Activated T-helper 1 cell treated with anti-CD3 and anti-CD28 coated beads, Interleukin-12 subunit alpha, Interleukin-12 subunit beta, Interleukin-2, Interleukin-4 antibody, amounts not matched to agents 30 ng/mL and 10 ng/mL and 1 ng/mL, durations not matched to agents 14 hours and 24 hours and 36 hours (primary cell): ENCODE data around the gene FUT9. TPM values are rescaled to one million over a fixed set of nuclear protein-coding genes. Genes with fewer than 3 reads are reported as not detected.

Experiments used
- DNase-seq: peaks from one replicate; pipeline ENCODE4 v3.0.0; 2021; ENCODE audit warnings: low spot score
- H3K27ac Mint-ChIP-seq: one replicate; pipeline ENCODE4 v1.8.0; 2021; ENCODE audit warnings: mild to moderate bottlenecking, mixed read lengths
- H3K27me3 Mint-ChIP-seq: one replicate; pipeline ENCODE4 v1.8.0; 2022; ENCODE audit warnings: mild to moderate bottlenecking, moderate library complexity, mixed read lengths; ENCODE audit not compliant: insufficient read depth
- H3K36me3 Mint-ChIP-seq: one replicate; pipeline ENCODE4 v1.8.0; 2021; ENCODE audit warnings: low read depth, mixed read lengths
- H3K4me1 Mint-ChIP-seq: one replicate; pipeline ENCODE4 v1.8.0; 2021; ENCODE audit warnings: low read depth, mixed read lengths
- H3K4me3 Mint-ChIP-seq: one replicate; pipeline ENCODE4 v1.8.0; 2021; ENCODE audit warnings: mild to moderate bottlenecking, moderate library complexity, mixed read lengths
- H3K9me3 Mint-ChIP-seq: one replicate; pipeline ENCODE4 v1.8.0; 2021; ENCODE audit warnings: mixed read lengths
- intact Hi-C: fragments of 100-400 bp; cut with micrococcal nuclease; formaldehyde crosslinking; loops from one replicate; pipeline ENCODE4 v1.15.1; 2024
- total RNA-seq: library from RNA; stranded (reverse); gene quantifications from 2 replicates; pipeline ENCODE4 v1.2.3, GENCODE V29; 2022

The FUT9 gene
- total RNA-seq, 1 donor from 2014 or later, result not detected

DNA sequence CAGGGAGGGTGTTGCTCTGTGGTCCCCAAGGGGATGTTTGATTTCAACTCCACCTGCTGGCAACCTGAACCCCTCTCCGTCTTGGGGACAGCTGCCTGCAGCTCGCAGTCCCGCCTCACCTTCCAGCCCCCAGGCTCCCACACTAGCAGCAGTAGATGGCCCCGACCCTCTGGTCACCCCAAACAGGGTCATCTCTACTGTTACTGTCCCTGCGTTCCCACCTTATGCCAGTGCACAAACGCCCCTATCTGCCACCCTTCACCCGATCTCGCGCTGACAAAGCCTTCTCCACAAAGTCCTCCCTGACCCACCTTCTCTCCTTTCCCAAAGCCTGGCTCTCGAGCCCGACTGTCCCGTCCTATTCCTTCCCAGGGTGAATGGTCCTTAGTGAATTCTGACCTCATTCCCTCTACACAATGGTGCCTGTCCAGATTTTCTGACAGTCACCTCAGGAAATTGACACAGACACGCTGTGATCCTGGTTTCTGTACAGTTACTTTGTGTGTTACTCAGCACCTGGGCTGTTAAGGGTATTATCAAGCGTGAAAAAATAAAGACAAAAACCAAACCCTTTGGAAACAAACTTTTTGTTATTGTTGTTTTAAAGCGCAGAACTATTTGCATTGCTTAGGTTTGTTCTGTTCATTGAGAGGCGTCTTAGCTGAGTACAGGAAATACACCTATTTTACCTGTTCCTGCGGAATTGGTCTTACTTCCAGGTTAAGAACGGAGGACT, 728 bp downstream of the FUT9 start:
- H3K4me3 Mint-ChIP-seq, result no peak overlapping the region

DNA sequence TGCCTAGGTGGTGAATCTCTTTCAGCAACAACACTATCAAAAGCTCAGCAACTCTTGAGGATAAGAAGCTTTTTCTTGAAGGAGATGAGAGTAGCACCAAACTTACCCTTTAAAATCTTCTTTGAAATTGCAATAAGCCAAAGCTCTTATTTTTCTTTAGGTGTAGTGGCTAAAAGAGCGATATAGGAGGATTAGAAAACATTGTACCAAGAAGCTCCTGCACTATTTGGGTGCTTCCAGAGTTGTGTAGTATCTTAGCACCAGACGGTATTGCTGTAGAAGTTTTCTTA, 1.2 kb downstream of the FUT9 start:
- Mint-ChIP-seq H3K4me3 (no peak overlapping the region), H3K36me3 (no peaks in the 10 kb centered on the region)
- intact Hi-C loops, result no loop called here

More for the DNA sequence above, 728 bp downstream of the FUT9 start:
- Mint-ChIP-seq H3K4me1 (no peaks in the 10 kb centered on the region), H3K27ac (no peak overlapping the region), H3K9me3 (no peaks in the 10 kb centered on the region), H3K27me3 (peaks cover 23% of the 10 kb centered on the region), H3K36me3 (no peaks in the 10 kb centered on the region)
- no peak for DNase-seq
- intact Hi-C loops, result no loop called here

DNA sequence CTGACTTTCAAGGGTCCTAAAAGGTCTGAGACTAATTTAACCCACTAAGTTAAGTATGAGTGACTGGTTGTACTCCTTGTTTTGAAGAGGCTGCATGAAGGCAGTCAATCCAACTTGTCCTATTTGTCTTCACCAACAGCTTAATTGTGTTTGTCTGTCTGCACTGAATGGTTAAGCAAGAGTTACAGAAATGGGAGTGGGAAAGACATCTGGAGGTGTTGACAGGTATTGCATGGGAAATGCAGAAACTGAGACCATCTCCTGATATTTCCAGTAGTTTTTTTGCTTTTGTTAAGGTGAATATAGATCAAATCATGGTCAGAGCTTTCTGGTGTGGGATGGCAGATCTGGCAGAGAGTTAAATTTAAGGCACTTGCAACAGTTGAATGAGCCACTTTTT, 6.5 kb downstream of the FUT9 start:
- DNase-seq, result no peak
- Mint-ChIP-seq H3K4me1 (no peaks in the 10 kb centered on the region), H3K9me3 (no peaks in the 10 kb centered on the region), H3K4me3 (no peak overlapping the region), H3K27ac (no peak overlapping the region), H3K27me3 (peaks cover 6% of the 10 kb centered on the region), H3K36me3 (no peaks in the 10 kb centered on the region)
- intact Hi-C loops, result no loop called here

More for the DNA sequence above, 1.2 kb downstream of the FUT9 start:
- DNase-seq, result no peak
- Mint-ChIP-seq H3K9me3 (no peaks in the 10 kb centered on the region), H3K4me1 (no peaks in the 10 kb centered on the region), H3K27ac (no peak overlapping the region), H3K27me3 (peaks cover 23% of the 10 kb centered on the region)

DNA sequence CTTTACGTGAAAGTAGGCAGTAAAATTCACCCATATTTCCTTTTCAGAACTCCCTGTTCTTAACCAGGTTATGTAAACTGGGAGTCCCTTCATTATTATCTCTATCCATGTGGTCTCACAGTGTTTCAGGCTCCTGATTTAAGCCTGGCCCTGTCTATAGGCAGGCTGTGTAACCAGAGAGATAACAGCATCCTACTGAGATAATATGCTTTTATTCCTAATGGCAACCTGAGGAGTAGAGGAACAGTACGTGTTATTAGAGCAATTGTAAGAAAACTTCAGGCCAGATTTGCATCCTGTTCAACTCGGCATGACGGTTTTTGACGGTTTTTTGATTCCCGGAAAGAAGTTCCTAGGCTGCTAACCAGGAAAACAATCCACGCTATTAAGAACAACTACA, 16.9 kb downstream of the FUT9 start:
- H3K27me3 Mint-ChIP-seq, result no peaks in the 10 kb centered on the region
- no peaks in the 10 kb centered on the region for H3K4me1 Mint-ChIP-seq
- no peaks in the 10 kb centered on the region for H3K36me3 Mint-ChIP-seq
- H3K4me3 Mint-ChIP-seq, result no peak overlapping the region
- no peak for DNase-seq
- intact Hi-C loops, result no loop called here
- no peak overlapping the region for H3K27ac Mint-ChIP-seq
- no peaks in the 10 kb centered on the region for H3K9me3 Mint-ChIP-seq

DNA sequence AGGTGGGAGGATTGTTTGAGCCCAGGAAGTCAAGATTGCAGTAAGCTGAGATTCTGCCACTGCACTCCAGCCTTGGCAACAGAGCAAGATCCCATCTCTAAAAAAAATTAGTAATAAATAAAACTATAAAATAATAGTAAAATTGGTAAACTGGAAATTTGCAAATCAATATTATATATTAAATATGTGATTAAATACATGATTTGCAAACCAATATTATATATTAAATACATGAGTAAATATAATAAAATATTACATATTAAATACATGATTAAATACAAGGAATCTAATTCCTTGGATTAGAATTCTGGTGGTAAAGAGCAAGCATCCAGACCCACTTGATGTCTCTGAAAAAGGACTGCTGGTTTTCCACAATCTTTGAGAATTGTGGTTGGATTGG, 35.8 kb downstream of the FUT9 start:
- DNase-seq, result no peak
- H3K4me3 Mint-ChIP-seq, result no peak overlapping the region
- H3K36me3 Mint-ChIP-seq, result no peaks in the 10 kb centered on the region
- H3K27ac Mint-ChIP-seq, result no peak overlapping the region
- H3K4me1 Mint-ChIP-seq, result no peaks in the 10 kb centered on the region
- no peaks in the 10 kb centered on the region for H3K9me3 Mint-ChIP-seq
- intact Hi-C loops, result no loop called here
- H3K27me3 Mint-ChIP-seq, result no peaks in the 10 kb centered on the region

- Mint-ChIP-seq H3K4me3 (no peak overlapping the region), H3K4me1 (no peaks in the 10 kb centered on the region), H3K9me3 (no peaks in the 10 kb centered on the region), H3K36me3 (no peaks in the 10 kb centered on the region), H3K27me3 (no peaks in the 10 kb centered on the region), H3K27ac (no peak overlapping the region)
- intact Hi-C loops, result no loop called here
- DNase-seq, result no peak
Observed at GRCh38 chr6:96058082-96058481, 42.3 kb downstream of the FUT9 start.

GRCh38 chr6:96059586-96059985, 43.8 kb downstream of the FUT9 start:
- H3K27me3 Mint-ChIP-seq, result no peaks in the 10 kb centered on the region
- H3K4me1 Mint-ChIP-seq, result no peaks in the 10 kb centered on the region

DNA sequence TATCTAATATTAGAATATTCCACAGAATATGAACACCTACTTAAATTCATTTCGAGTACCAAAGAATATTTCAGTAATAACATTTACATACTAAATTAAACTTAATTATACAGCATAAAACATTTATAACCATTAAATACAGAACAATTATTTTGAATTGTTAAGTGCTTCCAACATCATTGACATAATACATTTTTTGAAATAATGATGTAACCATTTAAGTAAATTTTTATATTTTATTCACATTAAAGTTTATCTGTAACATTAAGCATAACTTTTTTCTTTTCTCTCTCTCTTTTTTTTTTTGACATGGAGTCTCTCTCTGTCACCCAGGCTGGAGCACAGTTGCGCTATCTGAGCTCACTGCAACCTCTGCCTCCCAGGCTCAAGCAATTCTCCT, 44.5 kb downstream of the FUT9 start:
- H3K27ac Mint-ChIP-seq, result no peak overlapping the region
- no peaks in the 10 kb centered on the region for H3K36me3 Mint-ChIP-seq
- H3K4me1 Mint-ChIP-seq, result no peaks in the 10 kb centered on the region
- no peaks in the 10 kb centered on the region for H3K9me3 Mint-ChIP-seq
- H3K27me3 Mint-ChIP-seq, result no peaks in the 10 kb centered on the region
- intact Hi-C loops, result no loop called here
- H3K4me3 Mint-ChIP-seq, result no peak overlapping the region
- no peak for DNase-seq

More at GRCh38 chr6:96059586-96059985, 43.8 kb downstream of the FUT9 start:
- no peaks in the 10 kb centered on the region for H3K9me3 Mint-ChIP-seq
- H3K27ac Mint-ChIP-seq, result no peak overlapping the region
- H3K36me3 Mint-ChIP-seq, result no peaks in the 10 kb centered on the region
- intact Hi-C loops, result no loop called here
- DNase-seq, result no peak
- no peak overlapping the region for H3K4me3 Mint-ChIP-seq

- intact Hi-C loops, result no loop called here
- no peaks in the 10 kb centered on the region for H3K36me3 Mint-ChIP-seq
- no peaks in the 10 kb centered on the region for H3K27me3 Mint-ChIP-seq
- H3K4me1 Mint-ChIP-seq, result no peaks in the 10 kb centered on the region
- H3K27ac Mint-ChIP-seq, result no peak overlapping the region
- DNase-seq, result no peak
- H3K9me3 Mint-ChIP-seq, result no peaks in the 10 kb centered on the region
- H3K4me3 Mint-ChIP-seq, result no peak overlapping the region
Observed at GRCh38 chr6:96065213-96065612, 49.4 kb downstream of the FUT9 start.

DNA sequence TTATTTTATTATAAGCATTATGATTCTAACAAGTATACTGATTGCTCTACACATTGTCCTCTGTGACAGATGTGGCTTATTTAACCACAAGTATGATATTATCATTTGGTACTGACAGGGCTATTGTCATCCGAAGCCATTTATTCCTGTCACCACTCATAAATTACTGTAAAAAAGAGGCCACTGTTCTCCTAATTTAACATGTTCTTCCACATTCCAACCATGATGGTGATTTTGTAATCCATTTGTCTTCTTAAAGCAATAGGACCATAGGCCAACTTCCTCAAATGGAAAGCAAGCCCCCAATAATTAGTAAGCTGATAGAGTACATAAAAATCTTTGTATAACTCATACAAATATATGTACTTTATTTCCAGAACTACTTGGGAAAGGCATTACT, 50.6 kb downstream of the FUT9 start:
- Mint-ChIP-seq H3K4me3 (no peak overlapping the region), H3K9me3 (no peaks in the 10 kb centered on the region)
- DNase-seq, result no peak

DNA sequence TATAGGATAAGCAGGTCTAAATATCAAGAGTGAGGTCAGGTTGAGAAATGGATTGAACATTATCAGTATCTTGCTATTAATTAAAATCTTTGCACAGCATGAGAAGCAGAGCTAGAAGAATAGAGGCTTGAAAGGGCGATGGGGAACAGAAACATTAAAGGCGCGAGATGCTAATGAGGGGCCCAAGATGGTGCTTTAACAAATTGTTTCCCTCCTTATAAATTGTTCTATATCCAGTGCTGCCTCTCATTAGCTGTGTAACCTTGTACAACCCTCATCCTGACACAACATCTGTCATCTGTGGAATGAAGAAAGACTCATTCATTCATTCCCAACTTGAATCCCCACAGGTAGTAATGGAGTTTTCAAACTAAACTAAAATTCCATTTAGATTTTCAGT, 57.8 kb downstream of the FUT9 start:
- Mint-ChIP-seq H3K4me1 (no peaks in the 10 kb centered on the region), H3K4me3 (no peak overlapping the region), H3K27ac (no peak overlapping the region), H3K36me3 (no peaks in the 10 kb centered on the region), H3K9me3 (no peaks in the 10 kb centered on the region), H3K27me3 (no peaks in the 10 kb centered on the region)
- intact Hi-C loops, result no loop called here
- no peak for DNase-seq

More for the DNA sequence above, 50.6 kb downstream of the FUT9 start:
- Mint-ChIP-seq H3K4me1 (no peaks in the 10 kb centered on the region), H3K27me3 (no peaks in the 10 kb centered on the region), H3K27ac (no peak overlapping the region), H3K36me3 (no peaks in the 10 kb centered on the region)
- intact Hi-C loops, result no loop called here

- H3K36me3 Mint-ChIP-seq, result no peaks in the 10 kb centered on the region
- intact Hi-C loops, result no loop called here
Observed at GRCh38 chr6:96074006-96074405, 58.2 kb downstream of the FUT9 start.

DNA sequence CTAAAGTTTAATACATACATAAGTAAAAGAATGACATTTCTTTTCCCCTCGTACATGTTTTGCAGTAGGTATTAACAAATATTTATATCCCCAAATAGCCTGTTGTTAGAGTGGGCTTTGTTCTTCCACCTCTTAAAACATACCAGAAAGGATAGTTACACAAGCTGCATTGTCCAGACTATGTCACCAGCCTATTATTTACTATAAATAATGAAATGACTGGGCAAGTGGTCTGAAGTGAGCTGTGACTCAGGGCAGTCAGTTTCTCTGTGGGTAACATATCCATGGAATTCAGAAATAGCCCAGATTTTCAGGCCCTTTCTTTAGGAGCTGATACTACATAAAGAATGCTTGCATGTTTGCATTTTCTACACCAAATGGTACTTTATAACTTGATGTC, 60.1 kb downstream of the FUT9 start:
- no peak overlapping the region for H3K27ac Mint-ChIP-seq
- no peaks in the 10 kb centered on the region for H3K36me3 Mint-ChIP-seq
- no peaks in the 10 kb centered on the region for H3K4me1 Mint-ChIP-seq
- no peak for DNase-seq
- H3K9me3 Mint-ChIP-seq, result no peaks in the 10 kb centered on the region
- intact Hi-C loops, result no loop called here
- H3K4me3 Mint-ChIP-seq, result no peak overlapping the region
- H3K27me3 Mint-ChIP-seq, result no peaks in the 10 kb centered on the region

More at GRCh38 chr6:96074006-96074405, 58.2 kb downstream of the FUT9 start:
- Mint-ChIP-seq H3K4me1 (no peaks in the 10 kb centered on the region), H3K27me3 (no peaks in the 10 kb centered on the region), H3K9me3 (no peaks in the 10 kb centered on the region), H3K27ac (no peak overlapping the region), H3K4me3 (no peak overlapping the region)
- no peak for DNase-seq

DNA sequence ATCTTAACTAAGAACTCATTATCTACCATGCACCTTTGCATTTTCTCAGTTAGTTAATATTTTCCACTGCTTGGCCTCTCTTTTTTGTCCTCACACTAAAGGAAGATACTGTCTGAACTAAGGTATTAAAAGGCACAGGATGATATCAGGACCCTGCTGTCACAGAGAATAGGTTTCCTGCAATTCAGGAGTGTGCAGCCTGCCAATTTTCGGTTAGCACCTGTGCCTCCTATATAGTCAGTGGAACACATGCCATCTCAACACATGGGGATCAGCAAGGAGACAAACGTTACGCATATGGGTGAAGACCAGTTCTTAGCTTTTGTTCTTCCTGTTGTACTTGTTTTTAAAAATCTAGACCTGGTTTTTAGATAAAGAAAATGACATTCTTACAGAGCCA, 71.0 kb downstream of the FUT9 start:
- intact Hi-C loops, result no loop called here
- Mint-ChIP-seq H3K4me1 (no peaks in the 10 kb centered on the region), H3K4me3 (no peak overlapping the region), H3K27ac (no peak overlapping the region), H3K27me3 (no peaks in the 10 kb centered on the region), H3K36me3 (no peaks in the 10 kb centered on the region), H3K9me3 (no peaks in the 10 kb centered on the region)
- DNase-seq, result no peak
